ENCODE results near the gene ZNF407. TPM values are rescaled to one million over a fixed set of nuclear protein-coding genes. Genes with fewer than 3 reads are reported as not detected.

Gene ZNF407
- total RNA-seq, 2 experiments from 2014 or later = 23.2 to 24.7 TPM

DNA sequence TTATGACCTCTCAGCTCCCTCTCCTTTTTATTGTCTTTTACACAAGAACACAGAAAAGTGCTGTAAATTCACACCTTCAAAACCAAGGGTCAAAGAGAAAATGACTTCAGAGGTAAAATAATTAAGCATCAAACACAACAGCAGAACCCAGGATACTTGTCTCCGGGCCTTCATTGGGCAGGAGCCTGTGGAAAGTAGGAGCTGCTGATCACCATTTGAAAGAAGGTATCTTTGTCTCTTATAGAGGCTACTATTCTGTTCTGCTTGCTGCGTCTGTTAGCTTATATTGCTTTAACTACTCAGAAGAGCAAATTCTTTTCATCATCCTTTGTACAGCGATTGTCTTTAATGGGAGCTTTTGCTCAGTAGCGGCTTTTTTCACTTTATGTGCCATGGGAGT, 350.2 kb downstream of the ZNF407 start:
- no peak overlapping the region for H3K4me3 Mint-ChIP-seq
- H3K4me1 Mint-ChIP-seq (ENCODE audit: low read depth) = peaks cover 43% of the 10 kb centered on the region
- H3K27ac Mint-ChIP-seq = no peak overlapping the region

DNA sequence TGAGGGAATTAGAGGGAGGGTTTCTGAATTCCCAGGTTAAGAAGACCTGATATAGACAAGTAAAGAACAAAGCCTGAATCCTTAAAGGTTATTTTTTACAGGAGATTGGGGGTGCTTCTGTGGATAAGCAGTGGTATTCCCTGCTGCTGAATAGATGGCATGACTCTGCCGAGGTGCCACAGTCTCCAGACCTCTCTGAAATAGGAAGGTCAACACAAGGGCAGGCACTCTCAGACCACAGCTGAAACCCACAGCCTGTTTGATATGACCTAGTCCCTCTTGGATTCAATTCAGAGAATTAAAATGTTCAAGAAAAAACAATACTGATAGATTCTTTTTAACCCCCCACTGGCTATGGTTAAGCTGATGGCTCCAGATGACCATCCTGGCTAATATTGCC, 351.9 kb downstream of the ZNF407 start:
- Mint-ChIP-seq H3K27me3 (no peaks in the 10 kb centered on the region), H3K4me1 (ENCODE audit: low read depth) (peaks cover 33% of the 10 kb centered on the region), H3K4me3 (peak overlapping the region; percentile 66), H3K27ac (peak overlapping the region; percentile 82), H3K9me3 (no peaks in the 10 kb centered on the region), H3K36me3 (ENCODE audit: low read depth) (no peaks in the 10 kb centered on the region)
- Histone ChIP-seq H3K4me1 (ENCODE audit: insufficient read depth, low read length) (peaks cover 13% of the 10 kb centered on the region), H3K27ac (ENCODE audit: low read depth in 1 of 2, low read length in 2 of 2) (no peak overlapping the region), H3K9me3 (ENCODE audit: control insufficient read depth in 1 of 2, insufficient read depth in 1 of 2, low read length in 2 of 2) (no peaks in the 10 kb centered on the region), H3K27me3 (ENCODE audit: control insufficient read depth in 1 of 2, insufficient read depth in 2 of 2, low read length in 2 of 2) (no peaks in the 10 kb centered on the region), H3K4me3 (ENCODE audit: low read length) (no peak overlapping the region), H3K36me3 (ENCODE audit: insufficient read depth, low read length) (no peaks in the 10 kb centered on the region)
- DNase-seq (no peak), ATAC-seq (ENCODE audit: poor library complexity) (no peak)
- CTCF ChIA-PET = no interaction called here
- TF ChIP-seq, protein P1, sequence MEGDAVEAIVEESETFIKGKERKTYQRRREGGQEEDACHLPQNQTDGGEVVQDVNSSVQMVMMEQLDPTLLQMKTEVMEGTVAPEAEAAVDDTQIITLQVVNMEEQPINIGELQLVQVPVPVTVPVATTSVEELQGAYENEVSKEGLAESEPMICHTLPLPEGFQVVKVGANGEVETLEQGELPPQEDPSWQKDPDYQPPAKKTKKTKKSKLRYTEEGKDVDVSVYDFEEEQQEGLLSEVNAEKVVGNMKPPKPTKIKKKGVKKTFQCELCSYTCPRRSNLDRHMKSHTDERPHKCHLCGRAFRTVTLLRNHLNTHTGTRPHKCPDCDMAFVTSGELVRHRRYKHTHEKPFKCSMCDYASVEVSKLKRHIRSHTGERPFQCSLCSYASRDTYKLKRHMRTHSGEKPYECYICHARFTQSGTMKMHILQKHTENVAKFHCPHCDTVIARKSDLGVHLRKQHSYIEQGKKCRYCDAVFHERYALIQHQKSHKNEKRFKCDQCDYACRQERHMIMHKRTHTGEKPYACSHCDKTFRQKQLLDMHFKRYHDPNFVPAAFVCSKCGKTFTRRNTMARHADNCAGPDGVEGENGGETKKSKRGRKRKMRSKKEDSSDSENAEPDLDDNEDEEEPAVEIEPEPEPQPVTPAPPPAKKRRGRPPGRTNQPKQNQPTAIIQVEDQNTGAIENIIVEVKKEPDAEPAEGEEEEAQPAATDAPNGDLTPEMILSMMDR (IDR thresholded peaks at IDR 0.05) = no peak
- POLR2A ChIA-PET = no interaction called here
- intact Hi-C loops (cut with DNase I, micrococcal nuclease) = no loop called here

More for the DNA sequence above, 350.2 kb downstream of the ZNF407 start:
- TF ChIP-seq, protein P1 (IDR thresholded peaks at IDR 0.05) = no peak
- POLR2A ChIA-PET = interaction anchor here (1.6 kb wide), 1 partner anchor 47 kb away, joined by 3 read pairs; no protein-coding TSS in a partner anchor
- Histone ChIP-seq H3K36me3 (ENCODE audit: insufficient read depth, low read length) (no peaks in the 10 kb centered on the region), H3K4me1 (ENCODE audit: insufficient read depth, low read length) (peaks cover 15% of the 10 kb centered on the region), H3K27ac (ENCODE audit: low read depth in 1 of 2, low read length in 2 of 2) (no peak overlapping the region), H3K4me3 (ENCODE audit: low read length) (no peak overlapping the region), H3K27me3 (ENCODE audit: control insufficient read depth in 1 of 2, insufficient read depth in 2 of 2, low read length in 2 of 2) (no peaks in the 10 kb centered on the region), H3K9me3 (ENCODE audit: control insufficient read depth in 1 of 2, insufficient read depth in 1 of 2, low read length in 2 of 2) (no peaks in the 10 kb centered on the region)
- Mint-ChIP-seq H3K27me3 (no peaks in the 10 kb centered on the region), H3K36me3 (ENCODE audit: low read depth) (no peaks in the 10 kb centered on the region), H3K9me3 (no peaks in the 10 kb centered on the region)
- intact Hi-C loops (cut with DNase I, micrococcal nuclease) = no loop called here
- ATAC-seq (ENCODE audit: poor library complexity) (no peak), DNase-seq (no peak)
- CTCF ChIA-PET = no interaction called here

DNA sequence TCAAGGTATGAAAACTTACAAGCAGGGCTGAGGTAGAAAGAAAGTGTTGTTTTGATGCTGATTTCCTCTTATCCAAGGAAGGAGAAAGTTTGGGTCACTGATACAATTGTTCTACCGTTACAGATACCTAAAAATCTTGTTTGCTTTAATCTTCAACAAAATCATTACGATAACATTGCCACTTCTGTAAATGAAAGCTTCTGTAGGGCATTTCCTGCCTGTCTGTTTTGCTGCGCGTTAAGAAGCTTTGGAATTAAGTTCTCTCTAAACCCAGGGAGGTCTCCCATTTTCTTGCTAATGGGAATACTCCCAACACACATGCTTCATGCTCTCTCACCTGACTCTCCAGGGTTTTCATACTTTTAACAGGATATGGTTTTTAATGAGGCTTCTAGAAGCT, 352.8 kb downstream of the ZNF407 start:
- H3K4me1 Mint-ChIP-seq (ENCODE audit: low read depth) = peaks cover 28% of the 10 kb centered on the region
- CTCF ChIA-PET = no interaction called here
- H3K36me3 Mint-ChIP-seq (ENCODE audit: low read depth) = no peaks in the 10 kb centered on the region
- H3K27me3 Mint-ChIP-seq = no peaks in the 10 kb centered on the region
- Histone ChIP-seq H3K4me3 (ENCODE audit: low read length) (peak overlapping the region; percentile 0), H3K36me3 (ENCODE audit: insufficient read depth, low read length) (no peaks in the 10 kb centered on the region), H3K27ac (ENCODE audit: low read depth in 1 of 2, low read length in 2 of 2) (peak overlapping the region; percentile 19 to 26), H3K9me3 (ENCODE audit: control insufficient read depth in 1 of 2, insufficient read depth in 1 of 2, low read length in 2 of 2) (no peaks in the 10 kb centered on the region), H3K27me3 (ENCODE audit: control insufficient read depth in 1 of 2, insufficient read depth in 2 of 2, low read length in 2 of 2) (no peaks in the 10 kb centered on the region), H3K4me1 (ENCODE audit: insufficient read depth, low read length) (peaks cover 13% of the 10 kb centered on the region)
- POLR2A ChIA-PET = interaction anchor here (1.0 kb wide), 1 partner anchor 45 kb away, joined by 4 read pairs; no protein-coding TSS in a partner anchor
- no peaks in the 10 kb centered on the region for H3K9me3 Mint-ChIP-seq
- peak overlapping the region; percentile 82 for H3K27ac Mint-ChIP-seq
- intact Hi-C loops (cut with DNase I, micrococcal nuclease) = no loop called here
- TF ChIP-seq, protein P1 (IDR thresholded peaks at IDR 0.05) = no peak
- ATAC-seq (ENCODE audit: poor library complexity) (peak; percentile 22), DNase-seq (peak in 3 of 14 experiments; percentile 6 to 28 (median 21))
- H3K4me3 Mint-ChIP-seq = peak overlapping the region; percentile 66
